ENCODE data around the gene POLRMT.

DNA sequence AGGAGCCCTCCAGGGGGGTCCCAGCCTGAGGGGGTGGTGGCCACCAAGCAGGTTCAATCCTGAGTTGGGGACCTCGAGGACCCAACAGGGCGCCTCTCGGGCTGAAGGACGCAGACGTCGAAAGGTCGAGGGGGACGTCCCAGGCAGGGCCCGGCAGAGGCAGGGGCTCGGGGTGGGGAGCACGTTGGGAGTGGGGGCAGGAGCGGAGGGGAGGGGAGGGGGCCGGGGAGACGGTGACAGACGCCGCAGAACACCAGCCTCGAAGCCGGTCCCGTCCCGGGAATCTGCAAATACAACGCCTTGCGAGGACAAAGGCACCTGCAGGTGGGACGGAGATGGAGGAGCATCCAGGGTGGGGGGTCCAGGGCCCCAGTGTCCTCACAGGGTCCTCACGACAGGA is 10.4 kb upstream of the POLRMT start:
- TF ChIP-seq, protein P1, sequence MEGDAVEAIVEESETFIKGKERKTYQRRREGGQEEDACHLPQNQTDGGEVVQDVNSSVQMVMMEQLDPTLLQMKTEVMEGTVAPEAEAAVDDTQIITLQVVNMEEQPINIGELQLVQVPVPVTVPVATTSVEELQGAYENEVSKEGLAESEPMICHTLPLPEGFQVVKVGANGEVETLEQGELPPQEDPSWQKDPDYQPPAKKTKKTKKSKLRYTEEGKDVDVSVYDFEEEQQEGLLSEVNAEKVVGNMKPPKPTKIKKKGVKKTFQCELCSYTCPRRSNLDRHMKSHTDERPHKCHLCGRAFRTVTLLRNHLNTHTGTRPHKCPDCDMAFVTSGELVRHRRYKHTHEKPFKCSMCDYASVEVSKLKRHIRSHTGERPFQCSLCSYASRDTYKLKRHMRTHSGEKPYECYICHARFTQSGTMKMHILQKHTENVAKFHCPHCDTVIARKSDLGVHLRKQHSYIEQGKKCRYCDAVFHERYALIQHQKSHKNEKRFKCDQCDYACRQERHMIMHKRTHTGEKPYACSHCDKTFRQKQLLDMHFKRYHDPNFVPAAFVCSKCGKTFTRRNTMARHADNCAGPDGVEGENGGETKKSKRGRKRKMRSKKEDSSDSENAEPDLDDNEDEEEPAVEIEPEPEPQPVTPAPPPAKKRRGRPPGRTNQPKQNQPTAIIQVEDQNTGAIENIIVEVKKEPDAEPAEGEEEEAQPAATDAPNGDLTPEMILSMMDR (IDR thresholded peaks at IDR 0.05) = no peak
- no peak for TF ChIP-seq POLR2A (IDR thresholded peaks at IDR 0.05)

All from Peyer's patch (tissue), 4 donors.